GM12892 (cell line): Measurements from ENCODE around the gene MPC1.

Experiments used
- POLR2A ChIP-seq: IDR thresholded peaks from 2 replicates; pipeline ENCODE4 v1.6.1; 2011; ENCODE audit warnings: low read depth, low read length, control low read depth
- POLR2AphosphoS5 ChIP-seq: IDR thresholded peaks from 2 replicates; pipeline ENCODE4 v1.6.1; 2011; ENCODE audit warnings: low read depth, low read length, control low read depth
- TAF1 ChIP-seq: IDR thresholded peaks from 2 replicates; pipeline ENCODE4 v1.6.1; 2011; ENCODE audit warnings: low read depth, mild to moderate bottlenecking, control low read depth, low read length, borderline replicate concordance

GRCh38 chr6:166417285-166417691, 34.5 kb upstream of the MPC1 start:
- TF ChIP-seq POLR2A (no peak), POLR2AphosphoS5 (no peak), TAF1 (no peak)
